OCI-LY7 (cell line): ENCODE measurements around the gene TAOK3. TPM values are rescaled to one million over a fixed set of nuclear protein-coding genes. Genes with fewer than 3 reads are reported as not detected.

Experiments
- BruUV-seq: library from RNA; stranded (reverse); fragments of 400-500 nt; replicated peaks from 2 replicates; lab custom pipeline; 2021; lab: Mats Ljungman, UMichigan
- CTCF ChIA-PET: fragments of 300-600 bp; sonication (Branson Sonifier 250); formaldehyde crosslinking; loops from one replicate; lab custom pipeline; 2022; ENCODE audit warnings: antibody characterized with exemption; ENCODE audit not compliant: unreplicated experiment; lab: Charles Lee
- POLR2A ChIA-PET: fragments of 300-600 bp; sonication (Branson Sonifier 250); formaldehyde crosslinking; loops from one replicate; lab custom pipeline; 2022; ENCODE audit warnings: antibody characterized with exemption; lab: Charles Lee
- DNase-seq: peaks from one replicate; pipeline ENCODE4 v3.0.0-alpha.2; 2015; ENCODE audit warnings: low spot score
- H2AFZ ChIP-seq: fragments of 200-600 bp; sonication (generic), shearing (Covaris generic); 2 replicates; pipeline ENCODE4 v1.6.1; 2014; ENCODE audit warnings: mild to moderate bottlenecking, antibody characterized with exemption, low read length, moderate library complexity
- H3K27ac ChIP-seq: fragments of 200-600 bp; sonication (generic); 2 replicates; pipeline ENCODE4 v1.5.1; 2014; ENCODE audit warnings: mixed run types, low read depth, mild to moderate bottlenecking, moderate library complexity, low read length, inconsistent platforms; ENCODE audit not compliant: poor library complexity, severe bottlenecking
- H3K36me3 ChIP-seq: fragments of 200-600 bp; sonication (generic); 2 replicates; pipeline ENCODE4 v1.6.1; 2014; ENCODE audit warnings: mild to moderate bottlenecking, antibody characterized with exemption, low read length, moderate library complexity, mixed read lengths; ENCODE audit not compliant: insufficient read depth
- H3K4me1 ChIP-seq: fragments of 200-600 bp; sonication (generic); 2 replicates; pipeline ENCODE4 v1.5.1; 2014; ENCODE audit warnings: mild to moderate bottlenecking, low read length; ENCODE audit not compliant: insufficient read depth, poor library complexity, severe bottlenecking
- H3K4me2 ChIP-seq: fragments of 200-600 bp; sonication (generic); 2 replicates; pipeline ENCODE4 v1.6.1; 2014; ENCODE audit warnings: mild to moderate bottlenecking, low read length
- H3K4me3 ChIP-seq: fragments of 200-600 bp; sonication (generic); 2 replicates; pipeline ENCODE4 v1.5.1; 2014; ENCODE audit warnings: mild to moderate bottlenecking, low read depth, low read length; ENCODE audit not compliant: poor library complexity, severe bottlenecking
- H3K79me2 ChIP-seq: fragments of 200-600 bp; sonication (generic); 2 replicates; pipeline ENCODE4 v1.6.1; 2016; ENCODE audit warnings: low read depth, mild to moderate bottlenecking, low read length, moderate library complexity, mixed read lengths; ENCODE audit not compliant: insufficient read depth
- H3K9me2 ChIP-seq: fragments of 200-600 bp; sonication (generic); 2 replicates; pipeline ENCODE4 v1.6.1; 2016; ENCODE audit warnings: mild to moderate bottlenecking, low read length, mixed read lengths; ENCODE audit not compliant: insufficient read depth
- H3K9me3 ChIP-seq: fragments of 200-600 bp; sonication (generic); 2 replicates; pipeline ENCODE4 v1.6.1; 2014; ENCODE audit warnings: mild to moderate bottlenecking, mixed run types, low read length, mixed read lengths
- H4K20me1 ChIP-seq: fragments of 200-600 bp; sonication (generic); 2 replicates; pipeline ENCODE4 v1.6.1; 2014; ENCODE audit warnings: mild to moderate bottlenecking, antibody characterized with exemption, low read length, moderate library complexity, mixed read lengths; ENCODE audit not compliant: insufficient read depth
- EZH2phosphoT487 ChIP-seq: fragments of 200-600 bp; sonication (generic); IDR thresholded peaks from 2 replicates; pipeline ENCODE4 v1.6.1; 2018; ENCODE audit warnings: low read depth, borderline replicate concordance, mild to moderate bottlenecking, mixed run types, antibody characterized with exemption, low read length, moderate library complexity, mixed read lengths
- intact Hi-C: fragments of 100-400 bp; cut with micrococcal nuclease; formaldehyde crosslinking; loops from one replicate; pipeline ENCODE4 v1.10.0; 2022; ENCODE audit not compliant: unreplicated experiment
- total RNA-seq, 2 experiments: library from RNA; depleted of rRNA in 1 of 2; stranded (reverse); fragments of >200 nt in 1 of 2; shearing (Covaris generic) in 1 of 2; gene quantifications; 2 replicates each; pipeline ENCODE4 v1.2.3, GENCODE V29; 2014 to 2022
- TF ChIP-seq, protein P1 (sequence below): fragments of 200-600 bp; sonication (generic); conservative IDR thresholded peaks from 2 replicates; pipeline ENCODE4 v1.5.1; 2014; ENCODE audit warnings: mild to moderate bottlenecking, antibody characterized with exemption, low read length, moderate library complexity, mixed read lengths

TAOK3 gene
- total RNA-seq, 2 experiments from 2014 or later = 30.7 to 56.0 TPM

DNA sequence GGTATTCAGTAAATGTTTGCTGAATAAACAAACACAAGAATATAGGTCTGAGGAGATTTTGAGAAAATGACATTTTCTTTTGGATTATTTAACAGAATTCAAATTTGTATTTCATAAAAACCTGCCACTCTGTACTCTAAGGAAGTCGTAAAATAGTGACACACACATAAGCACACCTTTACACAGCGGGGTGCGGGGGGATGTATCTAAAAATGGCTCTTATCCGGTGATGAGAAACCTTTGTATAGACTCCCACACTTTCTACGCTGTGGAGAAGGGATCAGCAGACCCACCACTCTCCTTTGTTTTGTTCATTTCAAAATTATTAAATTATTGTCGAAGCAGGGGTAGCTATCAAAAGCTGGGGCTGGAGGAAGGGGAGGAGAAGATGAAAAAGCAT, 178.7 kb downstream of the TAOK3 start:
- Histone ChIP-seq H4K20me1 (no peaks in the 10 kb centered on the region), H3K36me3 (peaks cover 49% of the 10 kb centered on the region), H3K4me3 (no peak overlapping the region), H3K9me3 (no peaks in the 10 kb centered on the region), H3K27ac (no peak overlapping the region), H3K79me2 (no peaks in the 10 kb centered on the region), H3K4me2 (no peak overlapping the region), H3K4me1 (no peaks in the 10 kb centered on the region), H3K9me2 (no peaks in the 10 kb centered on the region), H2AFZ (no peak overlapping the region)
- ChIA-PET POLR2A (no interaction called here), CTCF (no interaction called here)
- TF ChIP-seq, protein P1, sequence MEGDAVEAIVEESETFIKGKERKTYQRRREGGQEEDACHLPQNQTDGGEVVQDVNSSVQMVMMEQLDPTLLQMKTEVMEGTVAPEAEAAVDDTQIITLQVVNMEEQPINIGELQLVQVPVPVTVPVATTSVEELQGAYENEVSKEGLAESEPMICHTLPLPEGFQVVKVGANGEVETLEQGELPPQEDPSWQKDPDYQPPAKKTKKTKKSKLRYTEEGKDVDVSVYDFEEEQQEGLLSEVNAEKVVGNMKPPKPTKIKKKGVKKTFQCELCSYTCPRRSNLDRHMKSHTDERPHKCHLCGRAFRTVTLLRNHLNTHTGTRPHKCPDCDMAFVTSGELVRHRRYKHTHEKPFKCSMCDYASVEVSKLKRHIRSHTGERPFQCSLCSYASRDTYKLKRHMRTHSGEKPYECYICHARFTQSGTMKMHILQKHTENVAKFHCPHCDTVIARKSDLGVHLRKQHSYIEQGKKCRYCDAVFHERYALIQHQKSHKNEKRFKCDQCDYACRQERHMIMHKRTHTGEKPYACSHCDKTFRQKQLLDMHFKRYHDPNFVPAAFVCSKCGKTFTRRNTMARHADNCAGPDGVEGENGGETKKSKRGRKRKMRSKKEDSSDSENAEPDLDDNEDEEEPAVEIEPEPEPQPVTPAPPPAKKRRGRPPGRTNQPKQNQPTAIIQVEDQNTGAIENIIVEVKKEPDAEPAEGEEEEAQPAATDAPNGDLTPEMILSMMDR = no peak
- TF ChIP-seq EZH2phosphoT487 = no peak
- no peak for DNase-seq
- intact Hi-C loops = no loop called here
- no TSS peak for BruUV-seq

DNA sequence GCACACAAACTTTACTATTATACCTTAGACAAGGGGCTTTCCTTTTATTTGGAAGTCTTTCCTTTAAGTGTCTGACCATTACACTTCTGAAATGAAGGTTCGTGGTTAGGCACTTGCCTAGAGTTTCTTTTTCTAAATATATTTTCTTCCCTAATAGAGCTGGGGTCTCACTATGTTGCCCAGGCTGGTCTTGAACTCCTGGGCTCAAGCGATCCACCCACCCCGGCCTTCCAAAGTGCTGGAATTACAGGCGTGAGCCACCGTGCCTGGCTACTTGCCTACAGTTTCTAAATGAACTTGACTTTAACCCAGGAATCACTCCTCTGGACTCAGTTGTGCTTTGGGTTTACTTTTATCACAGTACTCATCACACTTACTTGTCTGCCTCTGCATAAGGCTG, 179.2 kb downstream of the TAOK3 start:
- no peaks in the 10 kb centered on the region for H3K79me2 ChIP-seq
- no peak overlapping the region for H2AFZ ChIP-seq
- no peak overlapping the region for H3K27ac ChIP-seq
- H4K20me1 ChIP-seq = no peaks in the 10 kb centered on the region
- no peak overlapping the region for H3K4me3 ChIP-seq
- TF ChIP-seq, protein P1 = no peak
- TF ChIP-seq EZH2phosphoT487 = no peak
- no peaks in the 10 kb centered on the region for H3K4me1 ChIP-seq
- H3K36me3 ChIP-seq = peaks cover 48% of the 10 kb centered on the region
- H3K9me3 ChIP-seq = no peaks in the 10 kb centered on the region
- no TSS peak for BruUV-seq
- intact Hi-C loops = no loop called here
- H3K4me2 ChIP-seq = no peak overlapping the region
- DNase-seq = no peak
- CTCF ChIA-PET = no interaction called here
- POLR2A ChIA-PET = interaction anchor here (0.8 kb wide), 1 partner anchor 45 kb away, joined by 5 read pairs; no protein-coding TSS in a partner anchor
- H3K9me2 ChIP-seq = no peaks in the 10 kb centered on the region

DNA sequence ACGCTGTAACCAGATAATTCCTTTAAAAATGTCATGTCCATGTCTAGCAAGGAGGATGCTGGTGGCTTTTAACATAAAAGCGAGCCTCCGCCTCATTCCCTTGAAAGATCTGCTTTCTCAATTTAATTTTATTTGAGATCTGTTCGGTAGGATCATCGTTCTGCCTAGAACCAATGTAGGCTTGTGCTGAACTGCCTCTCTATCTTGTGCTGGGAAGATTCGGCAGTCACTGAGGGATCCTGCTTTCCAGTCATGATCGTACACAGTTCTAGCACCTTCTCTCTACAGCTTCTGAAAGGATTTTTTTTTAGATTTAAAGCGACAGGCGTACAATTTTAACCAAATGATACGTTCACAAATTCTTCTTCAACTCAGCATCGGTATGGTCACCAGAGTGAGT, 182.4 kb downstream of the TAOK3 start:
- CTCF ChIA-PET = interaction anchor here (0.5 kb wide), 1 partner anchor 648 kb away, joined by 3 read pairs; no protein-coding TSS in a partner anchor
- TF ChIP-seq, protein P1 = no peak
- no peak for TF ChIP-seq EZH2phosphoT487
- Histone ChIP-seq H3K9me2 (no peaks in the 10 kb centered on the region), H3K9me3 (no peaks in the 10 kb centered on the region), H3K36me3 (peaks cover 24% of the 10 kb centered on the region; the same call in 1 of the 2 replicates), H4K20me1 (no peaks in the 10 kb centered on the region), H3K4me2 (no peak overlapping the region), H3K4me3 (no peak overlapping the region), H2AFZ (no peak overlapping the region), H3K79me2 (no peaks in the 10 kb centered on the region), H3K27ac (no peak overlapping the region), H3K4me1 (peaks cover 5% of the 10 kb centered on the region)
- intact Hi-C loops = no loop called here
- POLR2A ChIA-PET = no interaction called here
- DNase-seq = no peak
- BruUV-seq = no TSS peak
